Measurements from ENCODE around the gene OR10H1. TPM values are rescaled to one million over a fixed set of nuclear protein-coding genes. Genes with fewer than 3 reads are reported as not detected.
"Not testable (repeated sequence)": the region's sequence is repeated elsewhere in the genome, so short reads cannot be mapped to it uniquely, and the experiment has no call there.

Gene OR10H1
- polyA plus RNA-seq, 2 of the 4 experiments (the other 2 are of a cell fraction): not detected

- 16% methylated on average over 4 of the region's 4 CpGs for WGBS (ENCODE audit: missing lambda C conversion rate)
- no peaks in the 10 kb centered on the region for H3K9me3 ChIP-seq
- ATAC-seq (no peak), DNase-seq (ENCODE audit: low read depth in 1 of 2, low spot score in 1 of 2) (no peak), FAIRE-seq (no peak)
- TF ChIP-seq ZFP36 (IDR thresholded peaks at IDR 0.05; ENCODE audit: borderline replicate concordance, partially characterized antibody) (peak; percentile 51), JUN (IDR thresholded peaks at IDR 0.05) (no peak)
- H3K4me1 ChIP-seq: no peaks in the 10 kb centered on the region
- no peak overlapping the region for H3K4me3 ChIP-seq
- no peak overlapping the region for H3K27ac ChIP-seq
- ChIA-PET POLR2A (no interaction called here), CTCF (interaction anchor here (0.6 to 1.3 kb wide), 2 partner anchors 37 to 58 kb away, joined by 3 to 4 read pairs; no protein-coding TSS in a partner anchor)
- no peak overlapping the region for H3K4me2 ChIP-seq
These were observed 4.0 kb downstream of the OR10H1 start for GRCh38 chr19:15811476-15811875.

DNA sequence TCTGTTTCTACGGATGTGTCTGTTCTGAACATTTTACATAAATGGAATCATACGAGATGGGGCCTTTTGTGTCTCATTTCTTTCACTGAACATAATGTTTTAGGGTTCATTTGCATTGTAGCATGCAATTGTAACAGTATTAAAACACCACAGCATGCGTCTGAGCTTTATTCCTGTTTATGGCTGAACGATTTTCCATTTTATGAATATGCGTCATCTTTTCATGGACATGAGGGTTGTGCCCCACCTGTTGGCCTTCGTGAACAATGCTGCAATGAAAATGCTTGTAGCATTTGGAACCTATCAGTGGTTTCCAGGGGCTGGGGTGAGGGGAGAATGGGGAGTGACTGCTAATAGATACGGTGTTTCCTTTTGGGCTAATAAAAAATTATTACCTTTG is 5.1 kb downstream of the OR10H1 start:
- DNase-seq (ENCODE audit: low read depth in 1 of 2, low spot score in 1 of 2): peak in 1 of 2 experiments; percentile 38
- Histone ChIP-seq H3K4me1 (no peaks in the 10 kb centered on the region), H3K27ac (no peak overlapping the region), H3K4me3 (no peak overlapping the region), H3K4me2 (no peak overlapping the region), H3K9me3 (no peaks in the 10 kb centered on the region)
- ChIA-PET CTCF (interaction anchor here (0.7 to 1.1 kb wide), 3 partner anchors 10 to 51 kb away, joined by 3 read pairs; no protein-coding TSS in a partner anchor), POLR2A (no interaction called here)
- TF ChIP-seq RCOR1 (IDR thresholded peaks at IDR 0.05; ENCODE audit: low read depth, low read length) (no peak), ZC3H11A (IDR thresholded peaks at IDR 0.05) (no peak), CBX8 (IDR thresholded peaks at IDR 0.05) (no peak), SMC3 (IDR thresholded peaks at IDR 0.05) (peak; percentile 50), CTCF (IDR thresholded peaks at IDR 0.05) (peak; percentile 33; the same call in 2 of the 3 replicates), MYC (IDR thresholded peaks at IDR 0.05; ENCODE audit: borderline replicate concordance, low read length) (no peak), KDM5A (IDR thresholded peaks at IDR 0.05) (no peak), RAD21 (conservative IDR thresholded peaks at IDR 0.05 in 1 of 2, IDR thresholded peaks at IDR 0.05 in 1 of 2) (peak; percentile 40 to 43; a peak in 3 of 5 replicates), JUN (IDR thresholded peaks at IDR 0.05) (no peak)
- ATAC-seq: peak in 1 of 2 experiments; percentile 51; a peak in 2 of 6 replicates
- 26% methylated on average over 7 of the region's 7 CpGs for WGBS (ENCODE audit: missing lambda C conversion rate)
- no peak for FAIRE-seq

- H3K4me2 ChIP-seq; FAIRE-seq; H3K4me3 ChIP-seq; CTCF ChIA-PET; H3K27ac ChIP-seq; H3K9me3 ChIP-seq; H3K4me1 ChIP-seq; DNase-seq (ENCODE audit: low read depth in 1 of 2, low spot score in 1 of 2); POLR2A ChIA-PET; ATAC-seq: not testable (repeated sequence)
- 77% methylated on average over 4 of the region's 18 CpGs for WGBS (ENCODE audit: missing lambda C conversion rate)
These were observed 21.2 kb downstream of the OR10H1 start for GRCh38 chr19:15794279-15794678.

DNA sequence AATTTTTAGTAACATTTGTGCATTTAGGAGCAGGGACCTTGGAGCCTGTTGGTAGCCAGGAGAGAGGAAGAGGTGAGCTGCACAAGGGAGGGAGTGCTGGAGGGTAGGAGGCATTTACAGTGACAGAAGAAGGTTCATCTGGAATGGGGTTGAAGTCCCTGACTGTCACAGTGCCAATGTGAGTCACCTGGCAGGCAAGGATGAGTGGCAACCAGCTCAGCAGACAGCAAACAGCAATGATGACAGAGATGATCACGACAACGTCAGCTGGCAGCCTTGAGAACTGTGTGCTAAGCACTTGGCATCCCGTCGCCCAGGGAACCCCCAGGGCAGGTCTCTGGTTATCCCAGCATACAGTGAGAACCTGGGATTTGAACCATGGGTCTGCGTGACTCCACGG is 25.4 kb downstream of the OR10H1 start:
- DNase-seq (ENCODE audit: low read depth in 1 of 2, low spot score in 1 of 2) (peak in 1 of 2 experiments; percentile 39), FAIRE-seq (no peak), ATAC-seq (peak; percentile 33 to 50; a peak in 4 of 6 replicates)
- TF ChIP-seq JUN (IDR thresholded peaks at IDR 0.05) (no peak), BCL3 (IDR thresholded peaks at IDR 0.05) (no peak), NR3C1 (IDR thresholded peaks at IDR 0.05) (no peak), RARB (CRISPR knock-in tag; IDR thresholded peaks at IDR 0.05) (no peak), POLR2AphosphoS2 (conservative IDR thresholded peaks at IDR 0.05; ENCODE audit: low read length) (no peak), FOSB (CRISPR knock-in tag; IDR thresholded peaks at IDR 0.05) (no peak), TFCP2L1 (CRISPR knock-in tag; IDR thresholded peaks at IDR 0.05) (no peak), EP300 (IDR thresholded peaks at IDR 0.05) (no peak), CHD4 (IDR thresholded peaks at IDR 0.05; ENCODE audit: borderline replicate concordance) (no peak), ZNF302 (CRISPR knock-in tag; IDR thresholded peaks at IDR 0.05) (no peak), KDM1A (IDR thresholded peaks at IDR 0.05; ENCODE audit: low read depth) (no peak), MAZ (IDR thresholded peaks at IDR 0.05; ENCODE audit: borderline replicate concordance, low read depth, low read length) (no peak), ZSCAN20 (CRISPR knock-in tag; IDR thresholded peaks at IDR 0.05) (no peak)
- Histone ChIP-seq H3K4me1 (no peaks in the 10 kb centered on the region), H3K27ac (no peak overlapping the region), H3K4me2 (0 out of 3 replicates have a peak overlapping the region, but pooled peaks have one; percentile 8), H3K4me3 (no peak overlapping the region), H3K9me3 (no peaks in the 10 kb centered on the region)
- WGBS (ENCODE audit: missing lambda C conversion rate): no CpG with 5 or more reads among the region's 6 CpGs
- ChIA-PET CTCF (no interaction called here), POLR2A (no interaction called here)
